ENCODE data around the gene ZFP1. TPM values are rescaled to one million over a fixed set of nuclear protein-coding genes. Genes with fewer than 3 reads are reported as not detected.

Gene ZFP1
- 11.2 and 14.0 TPM in 2 replicates for total RNA-seq

DNA sequence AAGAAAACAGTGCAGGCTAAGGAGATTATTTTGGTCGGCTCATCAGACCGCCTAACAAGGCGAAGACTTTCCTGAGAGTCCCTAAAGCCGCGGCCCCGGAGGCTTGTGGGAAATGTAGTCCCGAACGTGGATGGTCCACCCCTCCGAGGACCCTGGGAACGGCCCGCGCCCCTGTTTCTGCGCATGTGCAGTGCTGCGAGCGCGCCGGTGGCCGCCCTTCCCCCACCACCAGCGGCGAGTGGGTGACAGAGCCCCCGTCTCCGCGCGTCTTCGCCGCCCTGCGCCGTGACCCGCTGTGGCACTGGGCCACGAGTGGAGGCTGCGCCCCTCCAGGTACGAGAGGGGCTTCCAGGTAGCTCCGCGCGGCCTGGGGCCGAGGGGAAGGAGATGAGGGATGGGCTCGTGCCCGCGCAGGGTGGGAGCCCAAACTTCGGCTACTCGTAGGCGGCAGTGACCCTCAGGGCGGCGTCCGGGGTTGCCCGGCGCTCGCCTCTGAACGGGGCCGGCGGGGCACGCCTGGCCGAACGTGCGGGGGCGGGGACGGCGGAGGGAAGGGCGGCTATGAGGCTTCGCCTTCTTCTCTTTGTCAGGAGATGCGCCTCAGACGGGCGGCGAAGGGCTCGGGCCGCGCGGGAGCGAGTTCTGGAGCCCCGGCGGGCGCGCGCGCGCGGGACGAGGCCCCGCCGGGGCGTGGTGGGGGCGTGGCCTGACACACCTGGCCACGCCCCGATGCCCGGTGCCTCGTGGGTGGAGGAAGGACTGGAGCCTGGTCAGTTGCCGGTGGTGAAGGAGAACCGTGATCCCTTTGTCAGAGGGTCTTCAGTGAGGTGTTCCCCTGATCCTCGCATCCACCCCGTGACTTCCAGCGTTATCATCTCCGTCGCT, at the start of gene ZFP1:
Gene ZFP1, plus strand, starts transcription at position 214 of the 885 bp plus-strand sequence. CDS start 4,428 bp downstream, outside the sequence.
- H3K27me3 Mint-ChIP-seq (ENCODE audit: low read depth), result no peaks in the 10 kb centered on the region
- H3K27ac Mint-ChIP-seq, result peak within 1 kb of the TSS; percentile 77
- H3K4me3 Mint-ChIP-seq (ENCODE audit: low read depth), result peak within 1 kb of the TSS; percentile 87
- peaks cover 29% of the 10 kb centered on the region for H3K9me3 Mint-ChIP-seq
- peaks cover 14% of the 10 kb centered on the region for H3K4me1 Mint-ChIP-seq (ENCODE audit: low read depth)
- peaks cover 42% of the 10 kb centered on the region for H3K36me3 Mint-ChIP-seq (ENCODE audit: low read depth)
- peak; percentile 90 for DNase-seq (ENCODE audit: low spot score)
- intact Hi-C loops (cut with micrococcal nuclease), result loop anchor here (1.0 to 2.0 kb wide), 4 partner anchors 39 to 448 kb away; partner anchors contain the start of genes CFDP1, MLKL and WDR59

DNA sequence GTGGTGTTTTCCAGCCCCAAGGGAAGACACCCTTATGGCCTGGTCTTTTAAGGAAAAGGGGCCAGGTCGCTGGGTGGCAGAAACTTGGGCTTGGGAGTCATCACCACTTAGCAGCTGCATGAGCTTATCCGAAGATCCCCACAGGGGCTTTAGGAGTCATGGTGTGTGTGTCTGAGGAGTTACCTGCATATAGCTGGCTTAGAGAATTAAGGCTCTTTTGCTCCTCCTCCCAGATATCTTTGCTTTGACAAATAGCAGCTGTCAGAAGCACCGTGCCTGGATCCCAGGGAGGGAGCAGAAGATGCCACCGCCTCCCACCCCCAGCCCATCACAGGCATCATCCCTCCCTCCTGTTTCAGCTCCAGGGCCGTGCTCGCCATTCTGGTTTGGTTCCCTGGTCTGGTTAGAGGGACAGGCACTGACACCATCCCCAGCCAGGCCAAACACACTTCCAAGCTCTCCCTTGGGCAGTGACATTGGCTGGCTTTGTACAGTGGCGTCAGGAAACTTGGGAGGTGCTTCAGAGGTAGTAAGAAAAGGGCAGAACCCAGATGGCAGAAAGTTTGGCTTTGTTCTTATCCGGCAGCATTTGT, 49.2 kb upstream of the ZFP1 start:
- H3K4me3 Mint-ChIP-seq (ENCODE audit: low read depth), result peak overlapping the region; percentile 41
- H3K27me3 Mint-ChIP-seq (ENCODE audit: low read depth), result no peaks in the 10 kb centered on the region
- intact Hi-C loops (cut with micrococcal nuclease), result loop anchor here (1.0 to 5.0 kb wide), 2 partner anchors 37 to 99 kb away; no protein-coding TSS in a partner anchor
- H3K36me3 Mint-ChIP-seq (ENCODE audit: low read depth), result peaks cover 20% of the 10 kb centered on the region
- H3K4me1 Mint-ChIP-seq (ENCODE audit: low read depth), result peaks cover 47% of the 10 kb centered on the region
- peak overlapping the region; percentile 88 for H3K27ac Mint-ChIP-seq
- DNase-seq (ENCODE audit: low spot score), result no peak
- peaks cover 2% of the 10 kb centered on the region for H3K9me3 Mint-ChIP-seq

DNA sequence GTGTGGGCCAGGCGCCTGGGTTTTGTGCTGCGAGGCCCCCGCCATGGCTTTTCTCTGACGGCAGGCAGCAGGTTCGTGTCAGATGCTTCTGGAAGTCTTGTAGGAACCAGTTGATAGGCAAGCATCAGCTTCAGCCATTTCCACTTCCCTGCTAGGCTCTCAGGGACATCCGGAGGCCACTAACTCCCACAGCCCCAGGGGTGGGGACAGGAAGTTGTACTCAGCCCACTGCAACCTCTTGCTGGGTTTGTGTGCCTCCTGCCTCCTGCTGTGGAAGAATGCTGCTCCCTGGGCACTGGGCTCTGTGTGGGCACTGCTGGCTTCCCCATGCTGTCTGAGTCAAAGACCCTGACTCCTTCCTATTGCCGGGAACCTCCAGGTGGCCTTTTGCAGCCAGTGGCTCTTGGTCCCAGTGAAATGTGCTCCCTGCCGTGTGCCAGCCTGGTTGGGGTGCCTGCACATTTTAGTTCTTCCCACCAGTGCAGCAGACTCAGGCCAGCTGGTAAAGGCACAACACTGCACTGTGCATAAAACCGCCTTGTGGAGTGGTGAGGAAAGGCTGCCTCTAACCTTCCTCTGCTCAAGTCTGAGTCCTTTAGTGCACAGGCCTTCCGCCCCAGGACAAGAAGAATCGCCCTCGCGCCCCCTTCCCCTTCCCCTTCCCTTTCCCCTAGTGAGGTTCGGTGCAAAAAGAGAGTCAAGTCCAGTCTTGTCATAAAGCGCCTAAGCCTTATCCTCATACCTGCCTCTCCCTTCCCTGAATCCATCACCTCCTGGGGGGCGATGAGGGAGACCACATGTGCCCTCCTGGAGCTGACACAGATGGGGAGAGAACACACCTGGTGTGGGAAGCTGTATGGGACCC, 48.4 kb upstream of the ZFP1 start:
- Mint-ChIP-seq H3K4me3 (ENCODE audit: low read depth) (peak overlapping the region; percentile 41), H3K27ac (peak overlapping the region; percentile 88), H3K9me3 (peaks cover 5% of the 10 kb centered on the region), H3K36me3 (ENCODE audit: low read depth) (peaks cover 28% of the 10 kb centered on the region), H3K4me1 (ENCODE audit: low read depth) (peaks cover 50% of the 10 kb centered on the region), H3K27me3 (ENCODE audit: low read depth) (no peaks in the 10 kb centered on the region)
- intact Hi-C loops (cut with micrococcal nuclease), result loop anchor here (1.0 to 5.0 kb wide), 2 partner anchors 38 to 100 kb away; no protein-coding TSS in a partner anchor
- peak; percentile 37 for DNase-seq (ENCODE audit: low spot score)

DNA sequence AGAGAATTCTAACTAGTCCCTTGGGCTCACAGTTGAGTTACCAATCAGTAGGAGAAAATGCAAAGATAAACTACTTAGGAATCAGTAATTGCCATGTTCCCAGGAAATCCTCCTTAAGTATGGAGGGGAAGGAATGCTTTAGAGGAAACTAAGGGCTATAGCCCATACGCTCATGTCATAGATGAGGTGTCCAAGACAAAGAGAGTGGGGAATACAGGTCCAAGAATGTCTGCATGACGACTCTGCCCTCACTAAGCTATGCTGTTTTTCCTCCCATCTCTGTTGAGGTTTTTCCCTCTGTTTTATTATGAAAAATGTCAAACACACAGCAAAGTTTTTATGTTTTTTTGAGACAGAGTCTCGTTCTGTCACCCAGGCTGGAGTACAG, 47.7 kb upstream of the ZFP1 start:
- Mint-ChIP-seq H3K4me3 (ENCODE audit: low read depth) (no peak overlapping the region), H3K27me3 (ENCODE audit: low read depth) (no peaks in the 10 kb centered on the region), H3K9me3 (peaks cover 5% of the 10 kb centered on the region), H3K4me1 (ENCODE audit: low read depth) (peaks cover 57% of the 10 kb centered on the region), H3K36me3 (ENCODE audit: low read depth) (peaks cover 31% of the 10 kb centered on the region), H3K27ac (peak overlapping the region; percentile 88)
- no peak for DNase-seq (ENCODE audit: low spot score)
- intact Hi-C loops (cut with micrococcal nuclease), result no loop called here

DNA sequence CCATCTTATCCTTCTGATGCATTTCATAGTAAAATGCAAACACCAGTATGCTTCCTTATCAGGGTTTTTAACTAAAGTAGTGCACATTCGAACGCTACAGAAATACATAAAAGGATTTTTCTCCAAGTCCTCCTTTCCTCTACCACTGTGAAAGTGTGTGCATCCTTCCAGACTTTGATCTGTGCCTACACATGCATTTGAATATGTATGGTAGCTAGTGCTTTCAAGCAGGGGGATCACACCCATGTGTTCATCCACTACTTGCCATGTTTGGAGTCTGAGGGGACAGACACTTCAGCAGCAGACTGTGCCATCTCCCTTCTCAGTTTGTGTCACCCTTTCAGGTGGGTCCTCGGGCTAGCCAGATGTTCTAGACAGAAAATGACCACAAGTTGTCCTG, 46.7 kb upstream of the ZFP1 start:
- H3K4me3 Mint-ChIP-seq (ENCODE audit: low read depth), result no peak overlapping the region
- peaks cover 57% of the 10 kb centered on the region for H3K4me1 Mint-ChIP-seq (ENCODE audit: low read depth)
- intact Hi-C loops (cut with micrococcal nuclease), result no loop called here
- H3K36me3 Mint-ChIP-seq (ENCODE audit: low read depth), result peaks cover 33% of the 10 kb centered on the region
- H3K9me3 Mint-ChIP-seq, result peaks cover 5% of the 10 kb centered on the region
- DNase-seq (ENCODE audit: low spot score), result no peak
- peak overlapping the region; percentile 28 for H3K27ac Mint-ChIP-seq
- H3K27me3 Mint-ChIP-seq (ENCODE audit: low read depth), result no peaks in the 10 kb centered on the region

DNA sequence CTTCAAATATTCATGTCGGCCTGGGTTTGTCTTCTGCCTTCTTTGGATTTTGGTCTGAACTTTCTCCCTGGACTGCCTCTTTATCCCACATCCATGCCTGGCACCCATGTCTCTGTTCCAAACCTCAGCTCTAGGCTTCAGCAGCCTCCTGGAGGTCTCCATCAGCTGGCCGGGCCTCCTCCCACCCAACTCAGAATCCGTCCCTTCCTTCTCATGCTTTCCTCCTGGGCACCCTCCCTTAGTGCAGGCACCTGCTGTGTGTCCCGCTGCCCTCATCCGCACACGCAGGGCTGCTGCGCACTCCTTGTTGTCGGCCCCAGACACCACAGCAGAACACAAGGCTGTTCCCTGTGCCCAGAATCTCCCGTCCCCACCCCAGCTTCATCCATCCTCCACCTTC, 45.7 kb upstream of the ZFP1 start:
- Mint-ChIP-seq H3K4me3 (ENCODE audit: low read depth) (no peak overlapping the region), H3K27me3 (ENCODE audit: low read depth) (no peaks in the 10 kb centered on the region), H3K27ac (no peak overlapping the region), H3K36me3 (ENCODE audit: low read depth) (peaks cover 36% of the 10 kb centered on the region), H3K9me3 (peaks cover 5% of the 10 kb centered on the region), H3K4me1 (ENCODE audit: low read depth) (peaks cover 53% of the 10 kb centered on the region)
- DNase-seq (ENCODE audit: low spot score), result no peak
- intact Hi-C loops (cut with micrococcal nuclease), result no loop called here

DNA sequence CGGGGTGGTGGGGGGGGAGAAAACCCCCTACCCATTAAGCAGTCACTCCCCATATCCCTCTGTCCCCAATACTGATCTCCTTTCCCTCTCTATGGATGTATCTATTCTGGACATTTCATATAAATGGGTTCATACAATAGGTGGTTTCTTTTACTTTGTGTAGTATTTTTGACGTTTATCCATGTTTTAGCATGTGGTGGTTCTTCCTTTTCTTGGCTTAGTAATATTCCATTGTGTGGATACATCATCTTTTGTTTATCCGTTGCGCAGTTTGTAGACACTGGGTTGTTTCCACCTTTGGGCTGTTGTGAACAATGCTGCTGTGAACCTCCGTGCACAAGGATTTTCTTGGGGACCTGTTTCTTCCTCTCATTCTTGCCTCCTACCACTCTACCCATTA, 44.3 kb upstream of the ZFP1 start:
- peaks cover 52% of the 10 kb centered on the region for H3K4me1 Mint-ChIP-seq (ENCODE audit: low read depth)
- H3K9me3 Mint-ChIP-seq, result peaks cover 5% of the 10 kb centered on the region

DNA sequence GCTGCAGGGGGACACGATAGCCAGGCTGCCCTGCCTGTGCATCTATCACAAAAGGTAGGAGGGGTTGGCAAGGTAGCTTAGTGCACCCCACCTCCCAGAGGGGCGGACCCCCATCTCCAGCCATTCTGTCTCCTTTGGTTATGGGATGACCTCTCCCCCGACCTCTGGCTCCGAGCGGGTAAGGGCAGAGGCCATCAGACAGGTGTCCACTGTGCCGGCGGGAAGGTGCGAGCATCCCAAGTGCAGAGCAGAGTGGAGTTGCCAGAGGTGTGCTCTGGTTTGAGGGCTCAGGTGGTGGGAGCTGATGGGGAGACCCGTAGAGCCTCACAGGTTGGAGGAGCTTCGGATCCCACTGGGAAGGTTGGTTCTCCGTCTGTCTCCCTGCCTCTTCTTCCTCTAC, 43.5 kb upstream of the ZFP1 start:
- Mint-ChIP-seq H3K4me1 (ENCODE audit: low read depth) (peaks cover 51% of the 10 kb centered on the region), H3K27ac (no peak overlapping the region), H3K36me3 (ENCODE audit: low read depth) (peaks cover 46% of the 10 kb centered on the region), H3K9me3 (peaks cover 5% of the 10 kb centered on the region), H3K4me3 (ENCODE audit: low read depth) (no peak overlapping the region), H3K27me3 (ENCODE audit: low read depth) (no peaks in the 10 kb centered on the region)
- intact Hi-C loops (cut with micrococcal nuclease), result no loop called here
- DNase-seq (ENCODE audit: low spot score), result no peak

More for the DNA sequence above, 44.3 kb upstream of the ZFP1 start:
- no peak overlapping the region for H3K4me3 Mint-ChIP-seq (ENCODE audit: low read depth)
- H3K27me3 Mint-ChIP-seq (ENCODE audit: low read depth), result no peaks in the 10 kb centered on the region
- intact Hi-C loops (cut with micrococcal nuclease), result no loop called here
- no peak for DNase-seq (ENCODE audit: low spot score)
- H3K27ac Mint-ChIP-seq, result no peak overlapping the region
- peaks cover 45% of the 10 kb centered on the region for H3K36me3 Mint-ChIP-seq (ENCODE audit: low read depth)

DNA sequence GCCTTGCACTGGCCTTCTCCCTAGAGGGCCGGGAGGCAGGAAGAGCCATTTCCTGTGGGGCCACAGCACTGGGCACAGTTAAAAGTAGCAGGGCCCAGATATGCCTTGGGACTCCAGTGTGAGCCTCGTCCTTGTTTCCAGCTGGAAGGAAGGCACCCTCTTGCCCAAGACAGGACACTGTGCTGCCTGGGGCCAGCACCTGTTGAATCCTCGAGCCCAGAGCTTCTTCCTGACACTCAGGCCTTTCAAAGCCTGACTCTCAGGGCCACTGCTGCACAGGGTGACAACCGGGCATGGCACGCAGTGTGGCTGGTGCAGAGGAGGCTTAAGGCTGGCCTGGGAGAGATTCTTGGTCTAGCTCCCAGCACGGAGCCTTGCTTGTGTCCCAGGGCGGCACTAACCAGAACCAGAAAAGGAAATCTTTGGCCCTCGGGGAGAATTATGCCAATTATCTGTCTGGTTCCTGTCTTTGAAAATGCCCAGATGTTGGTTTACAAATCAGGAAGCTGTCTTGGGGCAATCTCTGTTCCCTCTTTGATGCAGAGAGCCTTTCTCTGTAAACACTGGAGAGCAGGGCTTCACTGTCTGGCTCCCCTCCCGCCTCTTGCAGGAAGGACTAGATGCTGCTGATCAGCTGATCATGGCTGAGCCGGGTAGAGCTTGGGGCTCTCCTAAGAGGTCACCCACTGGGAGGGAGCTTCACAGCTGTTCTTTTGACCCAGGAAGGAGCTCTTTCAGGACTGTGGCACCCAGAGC, 42.8 kb upstream of the ZFP1 start:
- Mint-ChIP-seq H3K4me3 (ENCODE audit: low read depth) (no peak overlapping the region), H3K36me3 (ENCODE audit: low read depth) (peaks cover 41% of the 10 kb centered on the region), H3K27ac (peak overlapping the region; percentile 58), H3K9me3 (peaks cover 5% of the 10 kb centered on the region), H3K4me1 (ENCODE audit: low read depth) (peaks cover 51% of the 10 kb centered on the region), H3K27me3 (ENCODE audit: low read depth) (no peaks in the 10 kb centered on the region)
- no peak for DNase-seq (ENCODE audit: low spot score)
- intact Hi-C loops (cut with micrococcal nuclease), result no loop called here

DNA sequence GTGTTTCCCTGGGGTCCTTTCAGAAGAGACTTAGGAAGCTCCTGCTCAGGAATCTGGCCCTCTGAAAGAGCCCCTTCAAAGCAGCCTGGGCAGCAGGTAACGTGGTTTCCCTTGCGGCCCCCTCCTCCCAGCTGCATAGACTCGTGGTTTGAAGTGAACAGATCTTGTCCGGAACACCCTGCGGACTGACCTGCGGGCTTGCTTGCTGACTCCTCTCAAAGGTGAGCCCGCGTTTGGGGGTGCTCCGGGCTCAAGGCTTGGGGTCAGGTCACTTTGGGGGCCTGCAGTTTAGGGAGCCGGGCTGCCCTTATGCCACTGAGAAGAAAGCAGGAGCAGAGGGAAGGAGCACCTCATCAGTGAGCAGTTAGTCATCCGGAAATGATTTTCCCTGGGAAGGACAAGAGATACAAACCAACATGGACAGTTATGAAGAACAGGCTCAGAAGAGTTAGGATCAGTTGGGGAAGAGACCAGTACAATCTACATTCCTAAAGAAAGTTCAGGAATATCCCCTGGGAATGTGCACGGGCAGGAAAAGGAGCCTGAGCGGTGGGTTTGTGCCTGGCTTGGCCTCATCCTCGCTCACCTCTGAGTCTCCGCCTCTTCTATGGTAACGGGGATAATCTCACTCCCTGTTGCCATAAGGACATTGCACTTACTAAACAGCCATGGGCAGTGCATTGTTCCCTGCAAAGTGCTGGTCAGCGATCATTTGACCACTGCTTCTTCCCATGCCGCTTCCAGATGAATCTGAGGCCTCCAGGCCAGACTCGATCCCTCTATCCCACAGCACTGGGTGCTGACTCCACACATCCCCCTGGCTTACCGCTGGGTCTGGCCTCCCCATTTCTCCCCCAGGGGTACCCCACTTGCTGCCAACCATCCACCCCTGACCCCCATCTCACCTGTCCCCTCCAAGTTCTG, 41.7 kb upstream of the ZFP1 start:
- peaks cover 5% of the 10 kb centered on the region for H3K9me3 Mint-ChIP-seq
- no peaks in the 10 kb centered on the region for H3K27me3 Mint-ChIP-seq (ENCODE audit: low read depth)
- H3K4me3 Mint-ChIP-seq (ENCODE audit: low read depth), result no peak overlapping the region
- H3K36me3 Mint-ChIP-seq (ENCODE audit: low read depth), result peaks cover 41% of the 10 kb centered on the region
- intact Hi-C loops (cut with micrococcal nuclease), result no loop called here
- H3K27ac Mint-ChIP-seq, result peak overlapping the region; percentile 60
- no peak for DNase-seq (ENCODE audit: low spot score)
- peaks cover 54% of the 10 kb centered on the region for H3K4me1 Mint-ChIP-seq (ENCODE audit: low read depth)

DNA sequence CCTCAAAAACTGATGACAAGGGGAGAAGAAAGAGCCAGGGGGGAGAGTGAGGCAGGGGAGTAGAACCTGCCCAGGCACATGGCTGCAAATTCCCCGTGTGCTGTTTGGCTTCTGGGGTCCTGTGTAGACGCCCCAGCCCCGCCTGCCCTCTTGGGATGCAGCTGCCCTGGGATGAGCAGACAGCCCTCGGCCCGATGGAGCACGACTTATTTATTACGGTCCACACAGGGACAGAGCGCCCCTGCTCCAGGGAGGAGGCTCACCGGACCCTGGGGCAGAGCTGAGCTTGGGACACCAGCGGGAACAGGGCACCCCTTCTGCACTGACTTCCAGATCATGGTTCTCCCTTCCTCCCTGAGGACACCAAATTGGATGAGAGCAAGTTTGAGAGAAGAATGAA, 40.8 kb upstream of the ZFP1 start:
- H3K4me3 Mint-ChIP-seq (ENCODE audit: low read depth), result no peak overlapping the region
- no peak for DNase-seq (ENCODE audit: low spot score)
- no peaks in the 10 kb centered on the region for H3K27me3 Mint-ChIP-seq (ENCODE audit: low read depth)
- peaks cover 53% of the 10 kb centered on the region for H3K4me1 Mint-ChIP-seq (ENCODE audit: low read depth)
- peaks cover 5% of the 10 kb centered on the region for H3K9me3 Mint-ChIP-seq
- peak overlapping the region; percentile 60 for H3K27ac Mint-ChIP-seq
- peaks cover 39% of the 10 kb centered on the region for H3K36me3 Mint-ChIP-seq (ENCODE audit: low read depth)
- intact Hi-C loops (cut with micrococcal nuclease), result no loop called here

Measured in activated T-helper 2 cell treated with anti-CD3 and anti-CD28 coated beads, Interferon-gamma antibody, Interleukin-2, Interleukin-4, amounts not matched to agents 10 μg/mL and 5 μg/mL and 100 μg/mL, durations not matched to agents 14 hours and 24 hours and 36 hours (primary cell).